ENCODE measurements around the gene DLK1. TPM values are rescaled to one million over a fixed set of nuclear protein-coding genes. Genes with fewer than 3 reads are reported as not detected.

DLK1 gene
- polyA plus RNA-seq, 2 of the 4 experiments (the other 2 are of a cell fraction): 0.06 TPM; not detected in 1

- Histone ChIP-seq H3K9me3 (no peaks in the 10 kb centered on the region), H3K4me2 (no peak overlapping the region), H3K4me1 (no peaks in the 10 kb centered on the region), H3K27ac (no peak overlapping the region), H3K4me3 (no peak overlapping the region)
- FAIRE-seq (no peak), DNase-seq (ENCODE audit: low read depth in 1 of 2, low spot score in 1 of 2) (no peak), ATAC-seq (no peak)
- 75% methylated on average over 9 of the region's 9 CpGs for whole genome bisulfite sequencing (ENCODE audit: missing lambda C conversion rate)
- POLR2A ChIA-PET: no interaction called here
- no peak for TF ChIP-seq HEYL (CRISPR knock-in tag; IDR thresholded peaks at IDR 0.05)
- TF ChIP-seq SREBF2 (IDR thresholded peaks at IDR 0.05): no peak
- no peak for TF ChIP-seq JUN (IDR thresholded peaks at IDR 0.05)
- no peak for TF ChIP-seq TP53 (CRISPR knock-in tag; IDR thresholded peaks at IDR 0.05)
- no peak for TF ChIP-seq RNF2 (IDR thresholded peaks at IDR 0.05; ENCODE audit: borderline replicate concordance, low read depth)
- no peak for TF ChIP-seq MAX (IDR thresholded peaks at IDR 0.05)
- TF ChIP-seq JUNB (IDR thresholded peaks at IDR 0.05): no peak
- no peak for TF ChIP-seq NPAS2 (CRISPR knock-in tag; IDR thresholded peaks at IDR 0.05; ENCODE audit: borderline replicate concordance)
- CTCF ChIA-PET: no interaction called here
These were observed 46.0 kb downstream of the DLK1 start for GRCh38 chr14:100772607-100773165.

- Histone ChIP-seq H3K4me1 (no peaks in the 10 kb centered on the region), H3K4me2 (no peak overlapping the region), H3K4me3 (no peak overlapping the region), H3K27ac (no peak overlapping the region), H3K9me3 (no peaks in the 10 kb centered on the region)
- ATAC-seq (no peak), DNase-seq (ENCODE audit: low read depth in 1 of 2, low spot score in 1 of 2) (no peak), FAIRE-seq (no peak)
- WGBS (ENCODE audit: missing lambda C conversion rate): 62% methylated on average over 14 of the region's 16 CpGs
- TF ChIP-seq HDAC2 (IDR thresholded peaks at IDR 0.05): no peak
- CTCF ChIA-PET: interaction anchor here (1.2 kb wide), 1 partner anchor 9 kb away, joined by 4 read pairs; no protein-coding TSS in a partner anchor
- POLR2A ChIA-PET: no interaction called here
These were observed 46.9 kb downstream of the DLK1 start for GRCh38 chr14:100773331-100774163.

DNA sequence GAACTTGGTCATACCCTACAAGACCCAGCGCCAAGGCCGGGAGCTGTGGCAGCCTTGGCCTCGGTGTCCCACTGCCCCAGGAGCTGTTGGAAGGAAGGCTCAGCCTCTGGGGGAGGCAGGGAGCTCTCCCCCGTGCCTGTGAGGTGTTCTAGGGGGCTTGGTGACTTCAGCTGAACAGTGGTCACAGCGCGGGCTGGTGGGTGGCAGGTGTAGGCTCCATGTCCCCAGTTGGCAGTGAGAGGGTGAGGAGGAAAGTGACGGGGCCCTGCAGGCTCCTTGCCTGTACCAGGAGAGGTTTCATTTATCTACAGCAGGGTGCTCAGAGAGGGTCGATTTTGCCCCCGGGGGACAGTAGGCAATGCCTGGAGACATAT, 47.5 kb downstream of the DLK1 start:
- TF ChIP-seq ZC3H11A (IDR thresholded peaks at IDR 0.05) (no peak), REST (IDR thresholded peaks at IDR 0.05) (no peak), FOSB (CRISPR knock-in tag; IDR thresholded peaks at IDR 0.05) (no peak), HOXA7 (CRISPR knock-in tag; IDR thresholded peaks at IDR 0.05) (no peak), JUNB (IDR thresholded peaks at IDR 0.05) (no peak), HEYL (CRISPR knock-in tag; IDR thresholded peaks at IDR 0.05) (no peak), CEBPB (IDR thresholded peaks at IDR 0.05) (no peak), RFX5 (IDR thresholded peaks at IDR 0.05) (no peak), GATA3 (IDR thresholded peaks at IDR 0.05; ENCODE audit: borderline replicate concordance) (no peak), KDM5A (IDR thresholded peaks at IDR 0.05) (no peak), NFE2L2 (conservative IDR thresholded peaks at IDR 0.05; ENCODE audit: low read length) (no peak), TP53 (CRISPR knock-in tag; IDR thresholded peaks at IDR 0.05) (no peak), BHLHE40 (IDR thresholded peaks at IDR 0.05; ENCODE audit: low read depth, low read length) (no peak)
- TF ChIP-seq, protein P1, sequence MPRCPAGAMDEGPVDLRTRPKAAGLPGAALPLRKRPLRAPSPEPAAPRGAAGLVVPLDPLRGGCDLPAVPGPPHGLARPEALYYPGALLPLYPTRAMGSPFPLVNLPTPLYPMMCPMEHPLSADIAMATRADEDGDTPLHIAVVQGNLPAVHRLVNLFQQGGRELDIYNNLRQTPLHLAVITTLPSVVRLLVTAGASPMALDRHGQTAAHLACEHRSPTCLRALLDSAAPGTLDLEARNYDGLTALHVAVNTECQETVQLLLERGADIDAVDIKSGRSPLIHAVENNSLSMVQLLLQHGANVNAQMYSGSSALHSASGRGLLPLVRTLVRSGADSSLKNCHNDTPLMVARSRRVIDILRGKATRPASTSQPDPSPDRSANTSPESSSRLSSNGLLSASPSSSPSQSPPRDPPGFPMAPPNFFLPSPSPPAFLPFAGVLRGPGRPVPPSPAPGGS (IDR thresholded peaks at IDR 0.05): no peak
- TF ChIP-seq, protein P2, sequence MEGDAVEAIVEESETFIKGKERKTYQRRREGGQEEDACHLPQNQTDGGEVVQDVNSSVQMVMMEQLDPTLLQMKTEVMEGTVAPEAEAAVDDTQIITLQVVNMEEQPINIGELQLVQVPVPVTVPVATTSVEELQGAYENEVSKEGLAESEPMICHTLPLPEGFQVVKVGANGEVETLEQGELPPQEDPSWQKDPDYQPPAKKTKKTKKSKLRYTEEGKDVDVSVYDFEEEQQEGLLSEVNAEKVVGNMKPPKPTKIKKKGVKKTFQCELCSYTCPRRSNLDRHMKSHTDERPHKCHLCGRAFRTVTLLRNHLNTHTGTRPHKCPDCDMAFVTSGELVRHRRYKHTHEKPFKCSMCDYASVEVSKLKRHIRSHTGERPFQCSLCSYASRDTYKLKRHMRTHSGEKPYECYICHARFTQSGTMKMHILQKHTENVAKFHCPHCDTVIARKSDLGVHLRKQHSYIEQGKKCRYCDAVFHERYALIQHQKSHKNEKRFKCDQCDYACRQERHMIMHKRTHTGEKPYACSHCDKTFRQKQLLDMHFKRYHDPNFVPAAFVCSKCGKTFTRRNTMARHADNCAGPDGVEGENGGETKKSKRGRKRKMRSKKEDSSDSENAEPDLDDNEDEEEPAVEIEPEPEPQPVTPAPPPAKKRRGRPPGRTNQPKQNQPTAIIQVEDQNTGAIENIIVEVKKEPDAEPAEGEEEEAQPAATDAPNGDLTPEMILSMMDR (IDR thresholded peaks at IDR 0.05): no peak
- WGBS (ENCODE audit: missing lambda C conversion rate): 58% methylated on average over 9 of the region's 9 CpGs
- H3K9me3 ChIP-seq: no peaks in the 10 kb centered on the region
- ChIA-PET CTCF (interaction anchor here (1.2 kb wide), 1 partner anchor 9 kb away, joined by 4 read pairs; no protein-coding TSS in a partner anchor), POLR2A (no interaction called here)
- DNase-seq (ENCODE audit: low read depth in 1 of 2, low spot score in 1 of 2): no peak
- FAIRE-seq: no peak
- no peak overlapping the region for H3K4me2 ChIP-seq
- no peak for ATAC-seq
- H3K27ac ChIP-seq: no peak overlapping the region
- H3K4me3 ChIP-seq: no peak overlapping the region
- H3K4me1 ChIP-seq: no peaks in the 10 kb centered on the region

All from A549 (cell line).